HG02970 (cell line): ENCODE data around the gene DPP10.
"Not testable (repeated sequence)": the region's sequence is repeated elsewhere in the genome, so short reads cannot be mapped to it uniquely, and the experiment has no call there.

Experiments used
- ATAC-seq: cut with Tn5 transposase; IDR thresholded peaks from one replicate; pipeline ENCODE4 v1.9.1; 2021; ENCODE audit warnings: mild to moderate bottlenecking, moderate library complexity, moderate number of reproducible peaks; ENCODE audit not compliant: unreplicated experiment, low FRiP score

Gene DPP10

GRCh38 chr2:115369400-115369799 lies 927.0 kb downstream of the DPP10 start:
- no peak for ATAC-seq

- no peak for ATAC-seq
These were observed 932.5 kb downstream of the DPP10 start for GRCh38 chr2:115374981-115375380.

GRCh38 chr2:115384399-115384798 lies 942.0 kb downstream of the DPP10 start:
- ATAC-seq = no peak

GRCh38 chr2:115386465-115386864 lies 944.0 kb downstream of the DPP10 start:
- ATAC-seq = no peak

- ATAC-seq = no peak
These were observed 946.6 kb downstream of the DPP10 start for GRCh38 chr2:115389024-115389423.

GRCh38 chr2:115389898-115390565 lies 947.6 kb downstream of the DPP10 start:
- ATAC-seq = no peak

GRCh38 chr2:115396579-115396978 lies 954.1 kb downstream of the DPP10 start:
- ATAC-seq = no peak

- no peak for ATAC-seq
These were observed 958.5 kb downstream of the DPP10 start for GRCh38 chr2:115400940-115401339.

GRCh38 chr2:115412501-115412900 lies 970.1 kb downstream of the DPP10 start:
- ATAC-seq = no peak

GRCh38 chr2:115413791-115414190 lies 971.4 kb downstream of the DPP10 start:
- ATAC-seq = no peak

GRCh38 chr2:115414466-115414865 lies 972.0 kb downstream of the DPP10 start:
- ATAC-seq = no peak

GRCh38 chr2:115422004-115422634 lies 979.7 kb downstream of the DPP10 start:
- ATAC-seq = no peak

GRCh38 chr2:115427436-115427835 lies 985.0 kb downstream of the DPP10 start:
- no peak for ATAC-seq

- not testable (repeated sequence) for ATAC-seq
These were observed 998.3 kb downstream of the DPP10 start for GRCh38 chr2:115440746-115441145.

GRCh38 chr2:115443539-115444185 lies 1001.2 kb downstream of the DPP10 start:
- ATAC-seq = no peak

- ATAC-seq = no peak
These were observed 1017.6 kb downstream of the DPP10 start for GRCh38 chr2:115460008-115460407.

- ATAC-seq = no peak
These were observed 1038.3 kb downstream of the DPP10 start for GRCh38 chr2:115480741-115481140.

- ATAC-seq = no peak
These were observed 1039.4 kb downstream of the DPP10 start for GRCh38 chr2:115481842-115482241.

GRCh38 chr2:115483666-115484065 lies 1041.2 kb downstream of the DPP10 start:
- no peak for ATAC-seq

- no peak for ATAC-seq
These were observed 1042.0 kb downstream of the DPP10 start for GRCh38 chr2:115484486-115484885.

- ATAC-seq = no peak
These were observed 1042.5 kb downstream of the DPP10 start for GRCh38 chr2:115484983-115485382.
